Stimulated activated CD8-positive, alpha-beta memory T cell treated with anti-CD3 and anti-CD28 coated beads, Interleukin-4, amount 100 ng/mL, for 24 hours (primary cell): ENCODE data around the gene RNF169.
"Not testable (repeated sequence)": the region's sequence is repeated elsewhere in the genome, so short reads cannot be mapped to it uniquely, and the experiment has no call there.

Experiments
- DNase-seq: peaks from one replicate; pipeline ENCODE4 v3.0.0-alpha.2; 2020; ENCODE audit warnings: low read depth

Gene RNF169

DNA sequence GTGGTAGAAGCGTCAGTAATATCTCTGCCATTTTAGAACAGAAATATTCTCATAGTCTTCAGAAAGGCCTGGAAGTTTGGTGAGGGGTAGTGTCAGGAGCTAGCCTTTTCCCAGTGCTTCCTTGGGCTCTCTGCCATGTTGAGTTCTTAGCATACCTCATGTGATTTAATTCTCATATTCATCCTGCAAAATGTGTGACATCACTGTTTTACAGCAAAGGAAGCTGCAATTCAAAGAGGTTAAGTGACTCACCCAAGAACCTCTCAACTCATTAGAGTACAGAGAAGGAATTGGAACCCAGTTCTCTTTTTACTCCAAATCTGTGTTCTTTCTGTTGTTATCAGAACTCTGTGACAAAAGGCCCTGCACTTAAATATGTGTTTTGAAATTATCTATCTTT, 72.1 kb downstream of the RNF169 start:
- DNase-seq, result no peak

DNA sequence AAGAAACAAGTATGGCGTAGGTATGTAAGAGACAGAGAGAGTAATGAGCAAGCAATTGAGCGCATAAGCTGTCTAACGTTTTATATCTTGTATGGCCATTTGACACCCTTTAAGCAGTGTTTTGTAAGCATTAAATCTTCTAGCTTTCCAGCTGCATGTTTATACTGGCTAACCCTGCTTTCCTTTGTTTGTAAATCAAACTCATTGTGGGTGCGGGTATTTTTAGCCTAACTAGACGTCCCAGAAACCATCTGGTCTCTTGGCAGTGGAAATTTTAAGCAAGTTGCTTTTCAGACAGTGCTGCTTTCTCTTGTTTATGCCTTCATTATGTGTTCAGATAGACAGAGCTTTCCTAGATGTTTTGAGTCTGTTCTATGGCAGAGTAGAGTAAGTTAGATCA, 73.5 kb downstream of the RNF169 start:
- no peak for DNase-seq

DNA sequence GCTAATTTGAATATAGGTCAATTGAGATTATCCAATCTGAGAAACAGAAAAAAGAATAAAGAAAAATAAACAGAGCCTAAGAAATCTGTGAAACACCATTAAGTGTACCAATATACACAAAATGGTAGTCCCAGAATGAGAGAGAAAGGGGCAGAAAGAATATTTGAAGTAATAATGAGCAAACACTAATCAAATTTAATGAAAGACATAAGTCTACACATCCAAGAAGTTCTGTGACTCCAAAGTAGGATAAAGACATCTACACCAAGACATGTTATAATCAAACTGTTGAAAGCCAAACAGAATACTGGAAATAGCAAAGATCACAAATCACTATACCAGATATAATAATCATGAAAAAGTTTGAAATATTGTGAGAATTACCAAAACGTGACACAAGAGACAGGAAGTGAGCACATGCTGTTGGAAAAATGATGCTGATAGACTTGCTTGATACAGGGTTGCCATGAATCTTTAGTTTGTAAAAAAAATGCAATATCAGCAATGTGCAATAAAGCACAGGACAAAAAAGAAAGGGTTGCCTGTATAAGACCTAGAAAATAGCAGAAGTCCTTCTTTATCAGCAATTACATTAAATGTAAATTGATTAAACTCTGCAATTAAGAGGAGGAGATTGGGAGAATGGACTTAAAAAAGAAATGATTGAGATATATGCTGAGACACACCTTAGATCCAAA, 75.8 kb downstream of the RNF169 start:
- DNase-seq, result no peak

DNA sequence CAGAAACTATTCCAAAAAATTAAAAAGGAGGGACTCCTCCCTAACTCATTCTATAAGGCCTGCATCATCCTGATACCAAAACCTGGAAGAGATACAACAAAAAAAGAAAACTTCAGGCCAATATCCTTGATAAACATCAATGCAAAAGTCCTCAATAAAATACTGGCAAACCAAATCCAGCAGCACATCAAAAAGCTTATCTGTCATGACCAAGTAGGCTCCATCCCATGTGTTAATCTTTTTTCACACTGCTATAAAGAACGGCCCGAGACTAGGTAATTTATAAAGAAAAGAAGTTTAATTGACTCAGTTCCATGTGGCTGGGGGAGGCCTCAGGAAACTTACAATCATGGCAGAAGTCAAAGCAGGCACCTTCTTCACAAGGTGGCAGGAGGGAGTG, 76.9 kb downstream of the RNF169 start:
- not testable (repeated sequence) for DNase-seq

DNA sequence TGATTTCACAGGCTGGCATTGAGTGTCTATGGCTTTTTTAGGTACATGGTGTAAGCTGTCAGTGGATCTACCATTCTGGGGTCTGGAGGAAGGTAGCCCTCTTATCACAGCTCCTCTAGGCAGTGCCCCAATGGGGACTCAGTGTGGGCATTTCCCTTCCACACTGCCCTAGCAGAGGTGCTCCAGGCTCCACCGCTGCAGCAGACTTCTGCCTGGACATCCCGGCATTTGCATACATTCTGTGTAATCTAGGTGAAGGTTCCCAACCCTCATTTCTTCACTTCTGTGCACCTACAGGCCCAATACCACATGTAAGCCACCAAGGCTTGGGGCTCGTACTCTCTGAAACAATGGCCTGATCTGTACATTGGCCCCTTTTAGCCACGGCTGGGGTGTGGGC, 78.3 kb downstream of the RNF169 start:
- DNase-seq, result no peak

DNA sequence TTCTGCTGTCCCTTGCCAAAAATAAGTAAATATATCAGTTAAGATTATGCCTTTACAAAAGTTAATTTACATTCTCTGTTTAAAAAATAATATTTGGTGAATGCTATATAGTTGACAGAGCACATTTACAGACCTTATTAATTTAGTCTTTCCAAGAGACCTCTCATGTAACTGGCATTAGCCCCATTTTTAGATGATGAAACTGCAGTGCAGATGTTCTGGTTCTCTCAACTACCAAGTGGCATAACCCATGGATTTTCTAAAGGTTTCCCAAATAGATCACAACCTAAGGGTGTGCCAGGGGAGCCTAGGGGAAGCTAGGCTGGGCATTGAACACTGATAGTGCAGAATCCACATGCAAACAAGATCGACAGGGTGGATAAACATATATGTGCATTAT, 88.5 kb downstream of the RNF169 start:
- DNase-seq, result no peak

- DNase-seq, result no peak
These were observed 89.5 kb downstream of the RNF169 start for GRCh38 chr11:74838188-74838587.

- no peak for DNase-seq
These were observed 90.8 kb downstream of the RNF169 start for GRCh38 chr11:74839446-74839845.

DNA sequence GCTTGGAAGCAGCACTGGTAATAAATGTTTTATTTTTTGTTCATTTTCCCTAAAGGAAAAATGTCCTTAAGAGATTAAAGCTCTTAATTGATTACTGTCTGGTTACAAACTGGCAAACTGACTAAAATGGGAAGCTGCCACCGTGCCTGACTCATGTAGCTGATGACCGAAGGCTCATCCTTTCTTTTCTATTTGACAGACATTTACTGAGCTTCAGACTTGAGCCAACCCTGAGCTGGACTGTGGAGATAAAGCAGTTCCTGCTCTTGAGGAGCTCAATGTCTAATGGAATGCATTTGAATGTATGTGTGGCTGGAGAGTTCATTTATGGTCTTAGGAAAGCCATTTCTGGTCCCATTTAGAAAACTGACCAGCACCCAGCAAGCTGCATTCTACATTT, 91.3 kb downstream of the RNF169 start:
- DNase-seq, result no peak

DNA sequence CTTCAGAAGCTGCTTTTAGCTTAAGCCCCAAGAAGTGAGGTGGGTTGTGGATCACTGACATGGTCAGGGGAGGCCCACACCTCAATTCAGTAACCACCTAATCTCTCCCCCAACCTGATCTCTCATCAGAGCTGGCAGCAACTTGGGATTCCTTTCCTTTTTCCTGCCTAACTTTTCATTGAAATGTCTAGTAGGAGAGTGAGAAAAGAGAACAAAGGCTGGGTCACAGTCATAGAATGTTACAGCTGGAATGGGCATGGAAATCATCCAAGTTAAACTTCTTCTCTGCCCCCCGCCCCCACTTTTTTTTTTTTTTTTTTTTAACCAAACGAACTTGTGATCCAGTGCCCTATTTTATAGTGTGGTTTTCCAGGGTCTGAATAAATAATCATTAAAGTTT, 91.8 kb downstream of the RNF169 start:
- no peak for DNase-seq

- DNase-seq, result no peak
These were observed 94.3 kb downstream of the RNF169 start for GRCh38 chr11:74842967-74843366.

DNA sequence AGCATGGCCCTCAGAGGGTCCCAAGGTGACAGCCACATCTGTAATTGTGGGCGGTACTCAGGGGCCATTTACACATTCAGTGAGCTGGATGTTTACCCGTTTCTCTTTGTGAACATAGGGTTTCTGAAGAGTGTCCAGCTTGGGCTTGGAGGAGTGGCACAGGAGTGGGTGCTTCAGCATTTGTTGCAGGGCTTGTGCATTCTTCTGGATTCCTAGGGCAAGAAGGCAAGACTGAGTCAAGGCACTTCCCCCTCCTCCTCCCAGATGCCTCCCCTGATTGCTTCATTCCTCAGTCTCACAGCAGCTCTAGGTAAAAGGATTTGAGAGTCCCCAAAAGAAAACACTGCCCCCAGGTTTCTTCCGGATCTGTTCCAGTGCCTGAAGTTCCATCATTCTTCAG, 95.4 kb downstream of the RNF169 start:
- DNase-seq, result no peak

DNA sequence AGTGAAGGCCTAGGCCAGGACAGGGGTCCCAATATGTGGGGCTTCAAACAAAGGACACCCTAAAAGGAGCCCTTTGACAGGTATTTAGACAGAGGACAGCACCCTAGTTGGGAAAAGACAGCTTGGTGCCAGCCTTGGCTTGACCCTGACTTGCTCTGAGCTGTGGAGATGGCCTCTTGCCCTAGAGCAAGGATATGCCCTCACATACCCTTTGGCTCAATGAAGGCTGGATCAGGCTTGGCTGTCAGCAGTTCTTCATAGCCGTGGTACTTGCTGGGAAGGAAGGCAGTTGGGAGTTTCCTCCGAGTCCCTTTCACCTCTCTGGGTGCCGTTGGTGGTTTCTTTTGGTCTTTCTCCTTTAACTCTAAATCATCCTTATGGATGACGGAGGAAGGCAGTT, 96.2 kb downstream of the RNF169 start:
- no peak for DNase-seq

DNA sequence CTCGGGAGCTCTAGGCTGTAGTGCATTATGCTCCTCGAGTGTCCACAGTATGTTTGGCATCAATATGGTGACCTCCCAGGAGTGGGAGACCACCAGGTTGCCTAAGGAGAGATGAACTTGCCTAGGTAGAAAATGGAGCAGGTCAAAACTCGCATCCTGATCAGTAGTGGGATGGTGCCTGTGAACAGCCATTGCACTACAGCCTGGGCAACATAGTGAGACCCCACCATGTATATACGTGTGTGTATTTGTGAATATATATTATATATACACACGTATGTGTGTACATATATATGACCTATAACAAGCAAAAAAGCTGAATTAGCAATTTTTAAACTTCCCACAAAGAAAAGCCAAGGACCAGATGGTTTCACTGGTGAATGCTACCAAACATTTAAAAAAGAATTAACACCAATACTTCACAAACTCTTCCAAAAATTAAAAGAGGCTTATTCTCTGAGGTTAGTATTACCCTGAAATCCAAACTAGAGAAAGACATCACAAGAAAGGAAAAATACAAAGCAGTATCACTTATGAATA, 97.4 kb downstream of the RNF169 start:
- DNase-seq, result no peak

DNA sequence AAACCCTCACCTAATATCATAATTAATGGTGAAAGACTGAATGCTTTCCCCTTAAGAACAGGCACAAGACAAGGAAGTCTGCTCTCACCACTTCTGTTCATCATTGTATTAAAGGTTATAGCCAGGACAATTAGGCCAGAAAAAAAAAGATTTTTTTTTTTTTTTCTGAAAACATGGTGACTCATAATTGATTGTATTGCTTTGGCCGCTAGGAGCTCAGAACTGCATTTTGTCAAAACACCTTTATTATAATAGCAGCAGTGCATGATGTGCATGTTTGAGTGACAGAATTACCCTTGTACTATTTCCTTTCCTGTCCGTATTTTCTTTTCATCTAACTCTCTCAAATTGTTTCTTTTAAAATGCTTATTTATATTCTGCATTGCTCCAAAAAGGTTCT, 98.1 kb downstream of the RNF169 start:
- DNase-seq, result no peak

GRCh38 chr11:74847395-74847794, 98.7 kb downstream of the RNF169 start:
- no peak for DNase-seq

- no peak for DNase-seq
These were observed 99.2 kb downstream of the RNF169 start for GRCh38 chr11:74847895-74848294.

- no peak for DNase-seq
These were observed 101.1 kb downstream of the RNF169 start for GRCh38 chr11:74849525-74850391.

- no peak for DNase-seq
These were observed 104.6 kb downstream of the RNF169 start for GRCh38 chr11:74853223-74853622.

DNA sequence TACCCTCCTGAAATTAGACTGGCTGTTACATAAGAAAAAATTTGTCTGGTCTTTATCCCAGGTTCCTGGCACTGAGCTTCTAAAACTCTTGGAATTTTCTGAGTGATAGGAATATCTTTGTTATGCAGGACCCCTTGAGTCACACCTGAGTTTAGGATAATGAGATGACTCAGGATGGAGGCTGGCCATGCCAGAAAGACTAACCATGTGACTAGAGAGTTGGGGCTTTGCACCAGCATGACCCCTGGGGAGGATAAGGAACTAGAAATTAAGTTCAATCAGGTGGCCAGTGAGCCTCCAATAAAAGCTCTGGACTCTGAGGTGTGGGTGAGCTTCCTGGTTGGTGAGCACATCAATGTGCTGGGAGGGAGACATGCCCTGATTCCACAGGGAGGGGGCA, 112.1 kb downstream of the RNF169 start:
- DNase-seq, result no peak

DNA sequence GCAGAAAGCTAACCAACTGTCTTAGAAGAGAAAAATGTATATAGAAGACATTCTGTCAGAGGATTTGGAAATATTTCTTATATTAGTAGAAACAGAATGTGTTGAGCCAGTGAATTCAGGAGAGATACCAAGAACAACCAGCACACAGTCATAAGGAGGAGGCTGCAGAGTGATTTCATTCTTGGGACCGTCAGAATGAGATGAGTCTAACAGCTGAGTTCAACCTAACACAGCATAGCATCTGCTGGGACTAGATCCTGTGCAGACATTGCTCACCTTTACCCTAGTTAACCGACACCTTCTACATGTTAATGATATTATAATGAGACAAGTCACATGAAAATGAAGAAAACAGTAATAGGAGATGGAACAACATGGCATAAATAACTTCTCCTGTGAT, 114.8 kb downstream of the RNF169 start:
- no peak for DNase-seq

DNA sequence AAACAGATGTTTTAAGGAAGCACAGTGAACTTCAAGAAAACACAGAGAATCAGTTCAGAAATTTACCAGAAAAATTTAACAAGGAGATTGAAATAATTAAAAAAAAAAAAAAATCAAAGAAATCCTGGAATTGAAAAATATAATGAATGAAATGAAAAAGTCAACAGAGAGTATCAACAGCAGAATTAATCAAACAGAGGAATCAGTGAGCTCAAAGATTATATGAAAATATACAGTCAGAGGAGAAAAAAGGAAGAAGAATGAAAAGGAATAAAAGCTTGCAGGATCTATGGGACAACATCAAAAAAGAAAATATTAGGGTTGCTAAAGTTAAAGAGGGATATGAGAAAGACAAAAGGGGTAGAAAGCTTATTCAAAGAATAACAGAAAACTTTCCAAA, 117.9 kb downstream of the RNF169 start:
- DNase-seq, result no peak

- DNase-seq, result no peak
These were observed 121.8 kb downstream of the RNF169 start for GRCh38 chr11:74870485-74870884.
